HG02885 (cell line): Measurements from ENCODE around the gene CCDC85A.

ENCODE experiments used
- ATAC-seq: cut with Tn5 transposase; IDR thresholded peaks from one replicate; pipeline ENCODE4 v1.9.1; 2021; ENCODE audit warnings: mild to moderate bottlenecking; ENCODE audit not compliant: unreplicated experiment, poor library complexity

The CCDC85A gene

GRCh38 chr2:56192664-56193305 is 9.0 kb downstream of the CCDC85A start:
- ATAC-seq = no peak

- ATAC-seq = no peak
These were observed 11.8 kb downstream of the CCDC85A start for GRCh38 chr2:56195563-56195962.

GRCh38 chr2:56197816-56198215 is 14.0 kb downstream of the CCDC85A start:
- ATAC-seq = no peak

DNA sequence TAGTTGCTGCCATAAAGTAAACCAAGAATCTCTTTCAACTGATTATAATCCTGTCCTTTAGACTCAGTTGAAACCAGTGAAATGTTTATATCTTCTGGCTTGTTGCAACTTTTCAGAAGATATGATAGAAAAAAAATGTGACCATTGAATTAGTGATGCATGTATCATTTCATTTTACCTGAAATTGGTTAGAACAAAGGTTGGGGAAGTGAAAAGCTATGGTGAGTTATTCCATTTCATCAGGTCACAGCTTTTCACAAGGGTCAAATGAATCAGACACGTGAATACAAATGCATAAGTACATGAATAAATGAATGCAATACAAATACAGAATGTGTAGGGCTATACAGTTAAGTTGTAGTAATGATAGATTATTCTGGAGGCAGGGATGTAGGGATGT is 15.1 kb downstream of the CCDC85A start:
- no peak for ATAC-seq

DNA sequence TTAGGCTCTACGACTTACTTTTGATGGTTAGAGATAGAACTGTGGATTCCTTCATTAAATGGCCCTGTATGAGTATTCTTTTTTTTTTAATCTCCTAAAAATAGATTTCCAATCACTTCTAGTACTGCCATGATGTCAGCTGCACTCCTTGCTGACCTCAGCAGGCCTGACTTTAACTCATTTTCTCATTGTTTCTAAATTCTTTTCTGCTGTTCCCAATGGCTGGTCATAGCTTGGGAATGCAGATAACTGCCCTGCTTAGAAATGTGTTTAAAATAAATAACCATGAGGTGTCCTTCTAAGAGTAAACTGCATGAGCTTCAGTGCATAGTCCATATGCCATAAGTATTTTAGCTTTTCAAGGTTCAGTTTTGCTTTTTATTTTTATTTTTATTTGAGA is 15.7 kb downstream of the CCDC85A start:
- ATAC-seq = no peak

DNA sequence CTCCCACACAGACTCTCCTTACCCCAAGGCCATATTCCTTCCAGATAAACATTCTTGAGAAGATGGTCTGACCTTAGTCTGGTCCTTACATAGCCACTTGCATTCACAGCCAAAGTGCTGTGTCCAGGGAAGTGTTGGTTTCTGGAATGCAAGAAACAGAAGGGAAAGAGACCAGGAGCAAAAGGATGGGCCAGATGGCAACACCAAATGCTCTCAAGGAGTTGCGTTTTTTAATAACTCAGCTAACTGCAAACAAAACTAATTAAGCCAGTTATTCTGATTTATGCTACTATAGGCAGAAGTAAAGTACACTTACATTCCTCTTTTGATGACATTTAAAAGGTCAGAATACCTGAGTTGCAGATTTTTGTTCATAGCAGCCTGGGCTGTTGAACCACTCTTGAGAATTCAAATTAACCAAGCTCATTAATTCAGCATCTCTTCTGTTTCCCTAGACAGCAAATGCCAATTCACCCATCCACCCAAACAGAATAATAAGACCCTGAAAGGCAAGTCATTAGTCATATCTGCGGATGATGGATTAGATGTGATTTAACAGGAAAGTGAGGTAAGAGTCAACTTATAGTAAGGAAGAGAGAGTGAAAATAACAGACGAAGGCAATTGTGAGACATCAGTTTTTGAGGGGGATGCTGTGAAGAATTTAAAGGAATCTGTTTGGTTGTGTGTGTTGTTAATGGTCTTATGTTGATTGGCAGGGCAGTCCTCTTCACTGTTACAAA is 18.8 kb downstream of the CCDC85A start:
- ATAC-seq = no peak

GRCh38 chr2:56204556-56204955 is 20.8 kb downstream of the CCDC85A start:
- ATAC-seq = no peak

DNA sequence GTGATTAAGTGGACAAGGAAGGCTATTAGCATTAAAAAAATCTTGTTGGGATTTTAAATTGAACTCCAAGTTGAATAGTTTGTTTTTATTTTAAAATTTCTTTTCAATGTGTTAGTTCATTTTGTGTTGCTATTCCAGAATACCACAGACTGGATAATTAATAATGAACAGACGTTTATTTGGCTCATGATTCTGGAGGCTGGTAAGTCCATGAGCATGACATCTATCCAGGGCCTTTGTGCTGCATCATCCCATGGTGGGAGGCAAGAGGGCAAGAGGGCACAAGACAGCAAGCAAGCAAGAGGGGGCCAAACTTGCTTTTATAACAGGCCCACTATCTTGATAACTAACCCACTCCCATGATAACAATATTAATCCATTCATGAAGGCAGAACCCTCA is 22.5 kb downstream of the CCDC85A start:
- no peak for ATAC-seq

GRCh38 chr2:56207760-56208159 is 24.0 kb downstream of the CCDC85A start:
- ATAC-seq = no peak

DNA sequence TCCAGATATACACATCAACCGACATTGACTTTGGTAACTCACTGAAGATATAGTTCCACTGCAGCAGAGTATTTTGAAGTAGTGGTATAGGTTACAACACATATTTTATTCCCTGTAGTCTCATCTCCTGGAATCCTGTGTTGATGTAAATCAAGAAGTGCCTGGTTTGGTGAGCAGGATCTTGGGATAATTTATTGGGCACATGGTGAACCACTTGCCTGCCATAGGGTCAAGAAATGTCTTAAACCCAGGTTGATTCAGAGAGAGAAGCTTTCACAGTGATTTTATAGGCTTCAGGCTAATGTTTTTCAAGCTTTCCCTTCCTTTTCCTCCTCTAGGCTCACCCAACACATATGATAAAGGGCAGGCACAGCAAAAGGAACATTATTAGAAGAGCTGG is 24.6 kb downstream of the CCDC85A start:
- ATAC-seq = no peak

GRCh38 chr2:56209701-56210100 is 25.9 kb downstream of the CCDC85A start:
- no peak for ATAC-seq

DNA sequence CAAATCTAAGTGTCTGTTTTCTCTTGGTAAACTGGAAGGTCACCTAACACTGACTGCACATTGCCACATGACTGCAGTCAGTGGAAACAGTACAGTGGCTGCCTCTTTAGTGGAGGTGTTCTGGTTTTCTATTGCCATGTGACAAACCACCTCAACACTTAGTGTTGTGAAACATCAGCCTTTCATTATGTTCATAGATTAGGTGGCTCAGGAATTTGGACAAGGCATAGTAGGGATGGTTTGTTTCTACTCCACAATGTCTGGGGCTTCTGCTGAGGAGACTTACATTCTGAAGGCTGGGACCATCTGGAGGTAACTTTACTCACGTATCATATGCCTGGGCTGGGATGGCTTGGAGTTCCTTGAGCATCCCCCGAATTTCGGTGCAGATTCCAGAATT is 26.5 kb downstream of the CCDC85A start:
- ATAC-seq = no peak

GRCh38 chr2:56211048-56211447 is 27.3 kb downstream of the CCDC85A start:
- no peak for ATAC-seq

GRCh38 chr2:56215911-56216310 is 32.1 kb downstream of the CCDC85A start:
- ATAC-seq = no peak

DNA sequence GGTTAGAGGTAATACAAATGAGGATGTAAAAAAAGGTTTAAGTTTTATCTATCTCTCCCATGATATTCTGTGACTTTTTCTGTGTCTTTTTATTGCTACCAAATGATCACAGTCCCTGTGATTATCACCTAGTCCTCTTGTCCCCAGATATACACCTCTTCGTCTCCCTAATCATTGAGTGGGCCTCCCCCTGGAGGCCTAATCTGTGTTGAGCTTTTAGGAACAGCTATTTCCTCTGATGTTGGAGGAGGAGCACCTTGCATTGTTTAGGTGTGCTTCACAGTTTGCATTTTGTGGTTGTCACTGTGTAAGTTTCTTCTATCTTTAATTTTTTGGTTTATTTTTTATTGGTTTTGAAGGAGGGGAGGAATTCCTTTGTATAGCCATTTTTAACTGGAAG is 33.3 kb downstream of the CCDC85A start:
- ATAC-seq = no peak

DNA sequence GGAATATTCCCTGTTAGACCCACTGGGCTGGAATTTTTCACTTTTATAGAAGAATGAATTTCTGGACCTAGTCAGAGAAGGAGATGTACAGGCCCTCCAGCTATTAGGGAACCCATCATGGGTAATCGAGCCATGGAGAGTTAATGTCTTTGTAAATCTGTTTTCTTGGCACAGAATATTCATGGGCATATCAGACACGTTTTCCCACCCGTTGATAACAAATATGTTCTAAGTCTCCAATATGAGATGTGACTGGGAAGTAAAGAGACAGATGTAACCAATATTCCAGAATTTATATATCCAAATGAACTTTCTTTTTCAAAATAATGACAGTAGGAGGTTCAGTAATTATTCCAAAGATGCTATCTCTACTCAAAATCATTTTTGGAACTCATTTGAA is 38.7 kb downstream of the CCDC85A start:
- no peak for ATAC-seq

- ATAC-seq = no peak
These were observed 40.5 kb downstream of the CCDC85A start for GRCh38 chr2:56224316-56224715.

- no peak for ATAC-seq
These were observed 44.0 kb downstream of the CCDC85A start for GRCh38 chr2:56227811-56228210.

GRCh38 chr2:56229397-56230060 is 45.7 kb downstream of the CCDC85A start:
- ATAC-seq = no peak

- ATAC-seq = no peak
These were observed 46.4 kb downstream of the CCDC85A start for GRCh38 chr2:56230156-56230555.

DNA sequence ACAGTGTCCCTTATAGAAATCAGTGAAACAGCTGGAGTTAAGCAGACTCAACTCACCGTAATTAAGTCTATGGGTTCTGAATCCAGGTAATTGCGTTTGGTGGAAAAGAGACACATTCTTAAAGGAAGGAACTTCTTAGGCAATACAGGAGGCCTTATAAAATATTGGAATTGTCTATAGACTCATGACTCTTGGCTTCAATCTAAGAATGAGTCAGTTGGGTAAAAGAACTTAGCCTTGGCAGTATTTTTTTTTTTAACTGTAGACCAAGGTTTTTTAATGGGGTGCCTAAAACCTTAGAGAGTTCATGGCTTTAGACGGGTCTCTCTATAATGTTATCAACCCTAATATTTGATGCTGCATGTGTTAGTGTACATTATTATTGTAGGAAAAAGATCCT is 47.6 kb downstream of the CCDC85A start:
- ATAC-seq = no peak

DNA sequence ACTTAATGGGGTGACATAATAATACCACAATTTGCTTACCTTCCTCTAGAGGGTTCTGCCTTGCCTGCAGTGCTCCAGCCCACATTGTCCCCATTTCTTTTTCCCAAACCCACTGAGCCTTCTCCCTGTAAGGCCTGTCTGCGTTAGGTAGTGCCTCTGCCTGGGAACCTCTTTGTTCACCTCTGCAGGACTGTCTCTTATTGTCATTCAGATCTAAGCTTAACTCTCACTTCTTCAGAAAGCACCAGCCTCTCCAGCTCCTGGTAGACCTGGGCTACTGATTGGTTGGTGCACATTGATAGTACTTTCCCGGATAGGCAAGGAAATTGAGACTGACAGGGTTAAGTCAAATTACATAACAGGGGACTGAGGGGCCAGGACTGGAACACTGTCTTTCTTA is 49.1 kb downstream of the CCDC85A start:
- no peak for ATAC-seq
